Coronary artery (tissue), 2 donors: ENCODE data around the gene SNX24.

Experiments
- DNase-seq: peaks from one replicate; pipeline ENCODE4 v3.0.0-alpha.2; 2017; ENCODE audit warnings: low spot score
- H3K27ac ChIP-seq, 2 donors: fragments of 200-600 bp; sonication (generic); one replicate each; pipeline ENCODE4 v1.5.1; 2016 to 2019
- H3K4me3 ChIP-seq: fragments of 200-600 bp; sonication (generic); 2 replicates; pipeline ENCODE4 v1.5.1; 2016; ENCODE audit warnings: mild to moderate bottlenecking, moderate library complexity
- CTCF ChIP-seq: fragments of 200-600 bp; sonication (generic); IDR thresholded peaks from one replicate; pipeline ENCODE4 v1.5.1; 2019; ENCODE audit warnings: antibody characterized with exemption

Gene SNX24

DNA sequence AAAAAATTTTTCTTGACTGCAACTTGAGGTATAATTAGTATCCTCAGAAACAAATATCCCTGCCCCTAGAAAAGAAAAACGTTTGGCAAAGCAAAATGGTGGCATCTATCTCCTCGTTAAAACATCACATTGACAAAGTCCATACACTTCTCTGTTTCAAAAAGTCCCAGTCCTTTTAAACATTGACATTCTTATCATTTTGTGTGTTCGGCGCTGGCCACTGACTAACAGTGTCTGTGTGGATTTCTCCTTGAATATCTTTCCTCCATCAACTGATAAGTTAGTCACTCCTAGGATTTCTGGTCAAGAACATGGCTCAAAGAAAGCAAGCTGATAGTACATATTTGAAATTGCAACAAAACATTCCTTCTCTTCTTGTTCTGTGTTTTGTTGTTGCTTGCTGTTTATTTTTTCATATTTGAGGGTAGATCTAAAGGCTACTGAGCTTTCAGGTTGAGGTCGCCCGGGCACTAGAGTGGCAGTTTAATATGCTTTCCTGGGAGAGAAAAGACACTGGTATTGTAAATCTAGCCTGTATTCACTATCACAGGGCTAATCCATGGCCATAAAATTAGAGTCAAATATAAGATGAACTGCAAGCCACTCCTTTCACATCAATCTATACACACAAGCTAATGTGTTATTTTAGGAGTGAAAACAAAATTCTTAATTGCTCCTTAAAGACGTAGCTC, 199.7 kb downstream of the SNX24 start:
- DNase-seq, result no peak
- Histone ChIP-seq H3K4me3 (no peak overlapping the region), H3K27ac (no peak overlapping the region)
- TF ChIP-seq CTCF, result no peak

DNA sequence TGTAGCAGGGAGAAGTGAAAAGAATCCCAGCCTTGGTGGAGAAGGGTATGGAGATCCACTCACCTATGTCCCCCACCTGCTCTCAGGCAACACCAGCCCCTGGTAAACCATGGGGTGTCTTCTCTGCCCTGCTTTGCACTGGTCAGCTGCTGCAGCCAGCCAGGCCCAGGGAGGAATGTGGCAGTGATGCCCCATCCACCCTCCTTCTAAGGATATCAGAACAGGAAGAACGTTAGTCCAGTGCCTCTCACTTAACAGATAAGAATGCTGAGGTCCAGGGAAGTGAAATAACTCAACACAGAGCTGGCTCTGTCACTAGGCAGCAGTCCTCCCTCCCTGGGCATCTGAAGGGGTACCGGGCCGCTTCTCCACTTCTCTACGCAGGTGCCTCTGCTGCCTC, 200.8 kb downstream of the SNX24 start:
- TF ChIP-seq CTCF, result no peak
- no peak overlapping the region for H3K4me3 ChIP-seq
- no peak for DNase-seq
- H3K27ac ChIP-seq, result no peak overlapping the region

- no peak for TF ChIP-seq CTCF
- H3K27ac ChIP-seq, result no peak overlapping the region
- no peak overlapping the region for H3K4me3 ChIP-seq
- no peak for DNase-seq
These were observed 202.3 kb downstream of the SNX24 start for GRCh38 chr5:123047706-123048105.

GRCh38 chr5:123051206-123051605, 205.8 kb downstream of the SNX24 start:
- no peak overlapping the region for H3K4me3 ChIP-seq
- no peak overlapping the region for H3K27ac ChIP-seq
- DNase-seq, result no peak
- TF ChIP-seq CTCF, result no peak
